Measurements from ENCODE around the gene IGF1R.

DNA sequence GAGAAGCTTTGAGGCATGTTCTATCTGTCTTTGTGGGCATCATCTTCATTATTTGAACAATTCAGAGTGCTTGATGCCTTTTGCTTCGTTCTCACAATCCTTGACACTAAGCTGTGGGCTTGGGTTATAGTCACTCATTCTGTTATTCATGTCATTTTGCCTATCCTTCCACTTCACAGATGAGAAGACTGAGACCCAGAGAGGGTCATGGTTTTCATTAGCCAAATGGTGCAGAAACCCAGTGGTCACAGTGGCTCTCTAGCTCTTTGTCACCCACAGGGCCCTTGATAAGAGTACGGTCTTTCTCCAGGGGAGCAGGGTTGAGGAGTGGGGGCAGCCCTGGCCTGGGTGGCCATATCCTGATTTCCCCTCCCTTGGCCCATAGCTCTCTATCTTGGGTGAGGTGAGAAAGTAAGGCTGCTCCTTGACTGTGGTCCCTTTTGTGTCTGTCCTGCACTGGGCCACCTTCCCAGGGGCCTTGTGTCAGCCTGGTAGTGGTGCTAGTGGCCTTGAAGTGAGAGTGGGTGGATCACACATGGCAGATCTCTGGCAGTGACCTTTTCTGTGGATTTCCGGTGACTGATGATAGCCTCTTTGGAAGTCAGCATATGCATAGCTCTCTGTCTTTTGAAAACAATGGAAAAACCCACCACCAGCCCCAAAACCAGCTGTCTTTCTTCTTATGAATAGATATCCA, 130.1 kb downstream of the IGF1R start:
- TF ChIP-seq, protein P1, sequence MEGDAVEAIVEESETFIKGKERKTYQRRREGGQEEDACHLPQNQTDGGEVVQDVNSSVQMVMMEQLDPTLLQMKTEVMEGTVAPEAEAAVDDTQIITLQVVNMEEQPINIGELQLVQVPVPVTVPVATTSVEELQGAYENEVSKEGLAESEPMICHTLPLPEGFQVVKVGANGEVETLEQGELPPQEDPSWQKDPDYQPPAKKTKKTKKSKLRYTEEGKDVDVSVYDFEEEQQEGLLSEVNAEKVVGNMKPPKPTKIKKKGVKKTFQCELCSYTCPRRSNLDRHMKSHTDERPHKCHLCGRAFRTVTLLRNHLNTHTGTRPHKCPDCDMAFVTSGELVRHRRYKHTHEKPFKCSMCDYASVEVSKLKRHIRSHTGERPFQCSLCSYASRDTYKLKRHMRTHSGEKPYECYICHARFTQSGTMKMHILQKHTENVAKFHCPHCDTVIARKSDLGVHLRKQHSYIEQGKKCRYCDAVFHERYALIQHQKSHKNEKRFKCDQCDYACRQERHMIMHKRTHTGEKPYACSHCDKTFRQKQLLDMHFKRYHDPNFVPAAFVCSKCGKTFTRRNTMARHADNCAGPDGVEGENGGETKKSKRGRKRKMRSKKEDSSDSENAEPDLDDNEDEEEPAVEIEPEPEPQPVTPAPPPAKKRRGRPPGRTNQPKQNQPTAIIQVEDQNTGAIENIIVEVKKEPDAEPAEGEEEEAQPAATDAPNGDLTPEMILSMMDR (IDR thresholded peaks at IDR 0.05): no peak
- TF ChIP-seq EZH2phosphoT487 (IDR thresholded peaks at IDR 0.05): no peak
- TF ChIP-seq EZH2 (IDR thresholded peaks at IDR 0.05): no peak

Data from neural progenitor cell (in vitro differentiated cells).